ENCODE measurements around the gene ERI2. TPM values are rescaled to one million over a fixed set of nuclear protein-coding genes. Genes with fewer than 3 reads are reported as not detected.

ERI2 gene, protein sequence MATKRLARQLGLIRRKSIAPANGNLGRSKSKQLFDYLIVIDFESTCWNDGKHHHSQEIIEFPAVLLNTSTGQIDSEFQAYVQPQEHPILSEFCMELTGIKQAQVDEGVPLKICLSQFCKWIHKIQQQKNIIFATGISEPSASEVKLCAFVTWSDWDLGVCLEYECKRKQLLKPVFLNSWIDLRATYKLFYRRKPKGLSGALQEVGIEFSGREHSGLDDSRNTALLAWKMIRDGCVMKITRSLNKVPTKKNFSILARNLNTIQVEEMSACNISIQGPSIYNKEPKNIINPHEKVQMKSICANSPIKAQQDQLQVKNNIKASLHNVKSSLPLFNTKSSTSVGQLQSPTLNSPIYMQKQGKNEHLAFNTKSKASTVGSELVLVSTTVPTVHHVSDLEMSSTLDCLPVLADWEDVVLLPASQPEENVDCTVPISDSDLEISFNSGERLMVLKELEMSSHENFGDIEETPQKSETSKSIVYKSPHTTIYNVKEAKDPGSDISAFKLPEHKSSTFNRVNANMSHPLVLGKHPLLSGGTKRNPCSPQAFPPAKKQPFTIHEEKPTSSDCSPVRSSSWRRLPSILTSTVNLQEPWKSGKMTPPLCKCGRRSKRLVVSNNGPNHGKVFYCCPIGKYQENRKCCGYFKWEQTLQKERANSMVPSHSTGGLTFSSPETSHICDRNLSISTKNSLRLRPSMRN
- total RNA-seq (2014; rRNA removed; shearing (Covaris generic)) = 23.8 and 26.0 TPM in 2 replicates
- 19.1 and 26.6 TPM in 2 replicates for polyA plus RNA-seq (2015; cell fraction: cytosol; rRNA removed)
- polyA plus RNA-seq (2015; cell fraction: nucleus; rRNA removed) = 51.7 and 70.9 TPM in 2 replicates

DNA sequence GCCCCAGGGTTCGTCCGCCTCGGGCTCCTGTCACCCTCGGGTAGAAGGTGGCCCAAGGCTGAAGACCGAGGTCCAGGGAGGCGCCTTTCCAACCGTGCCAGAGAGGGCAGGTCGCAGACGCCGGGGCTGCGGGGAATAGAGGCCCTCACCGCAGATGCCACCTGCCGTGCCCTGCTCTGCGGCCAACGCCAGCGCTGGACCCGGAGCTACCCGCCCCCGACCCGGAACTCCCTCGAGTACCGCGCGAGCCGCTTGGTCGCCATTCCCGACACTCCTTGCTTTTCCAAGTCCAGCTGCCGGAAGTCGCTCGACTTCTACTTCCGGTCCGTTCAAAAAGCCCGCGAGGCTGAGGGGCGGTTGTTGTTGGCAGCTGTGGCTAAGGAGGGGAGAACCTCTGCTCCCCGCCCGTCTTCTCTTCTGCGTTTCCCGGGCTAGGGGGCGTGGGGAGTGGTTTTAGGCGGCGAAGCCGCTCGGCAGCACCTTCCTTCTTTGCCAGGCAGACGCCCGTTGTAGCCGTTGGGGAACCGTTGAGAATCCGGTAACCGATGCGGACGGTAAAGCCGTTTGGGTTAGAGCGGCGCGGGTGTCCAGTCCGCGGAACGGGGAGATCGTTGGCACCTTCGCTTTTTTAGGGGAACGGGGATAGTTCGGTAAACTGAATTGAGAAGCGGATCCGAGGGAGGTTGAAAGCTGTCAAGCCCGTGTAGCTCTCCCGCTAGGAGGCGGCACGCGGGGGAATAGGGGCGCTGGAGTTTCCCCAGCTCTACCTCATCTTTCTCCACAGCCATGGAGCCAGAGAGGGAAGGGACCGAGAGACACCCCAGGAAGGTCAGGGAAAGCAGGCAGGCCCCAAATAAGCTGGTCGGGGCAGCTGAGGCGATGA, at the start of gene ERI2, which contains the start of gene REXO5:
Gene ERI2, minus strand, starts transcription at position 305 of the 883 bp plus-strand sequence. Its CDS starts 42 bp downstream, at position 263.
Gene REXO5, plus strand, starts transcription at position 360 of the 883 bp plus-strand sequence. Its CDS starts 427 bp downstream, at position 787.
- peak; percentile 95 for DNase-seq (ENCODE audit: low read depth)

DNA sequence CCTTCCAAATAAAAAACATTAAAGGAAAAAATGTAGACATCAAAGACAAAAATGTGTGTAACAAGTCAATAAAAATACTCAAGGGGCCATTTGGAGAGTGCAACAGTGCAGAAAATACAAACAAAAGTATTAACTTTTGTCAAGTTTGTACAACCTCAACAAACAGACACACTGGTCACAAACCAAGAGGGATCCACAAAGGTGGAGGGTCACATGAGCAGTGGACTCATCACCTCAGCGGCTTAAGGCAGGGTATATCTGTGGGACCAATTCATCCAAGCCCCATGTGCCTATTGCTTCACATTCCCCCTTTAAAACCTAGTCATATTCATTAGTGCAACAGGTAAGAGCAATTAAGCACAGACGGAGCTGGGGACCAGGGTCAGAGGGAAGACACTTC, 48.7 kb upstream of the ERI2 start:
- DNase-seq (ENCODE audit: low read depth) = no peak

DNA sequence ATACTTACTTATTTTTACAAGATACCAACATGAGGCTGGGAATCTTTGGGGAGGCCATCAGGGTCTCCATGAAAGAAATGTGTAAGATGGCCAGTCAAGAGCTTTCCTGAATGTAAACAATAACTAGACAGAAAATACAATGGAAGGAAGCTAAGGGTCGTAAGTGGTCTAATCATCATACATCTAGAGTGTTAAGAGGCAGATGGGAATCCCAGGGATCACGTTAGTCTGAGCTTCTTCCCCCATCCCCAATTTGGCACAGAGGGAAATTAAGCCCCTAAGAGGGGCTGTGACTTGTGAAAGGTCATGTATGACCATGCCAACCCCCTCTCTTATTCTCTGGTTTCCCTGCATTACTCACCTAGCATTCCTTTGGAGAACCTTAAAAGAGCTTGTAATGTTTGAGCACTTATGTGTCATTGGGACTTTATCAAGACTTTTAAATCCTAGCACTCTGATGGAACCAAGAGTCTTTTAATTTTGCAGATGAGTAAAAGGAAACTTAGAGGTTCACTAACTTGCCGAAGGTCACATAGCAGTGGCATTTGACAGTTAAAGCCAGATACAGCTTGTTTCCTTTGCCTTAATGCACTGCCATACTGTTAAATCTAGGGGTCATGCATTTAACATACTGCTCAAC, 47.8 kb upstream of the ERI2 start:
- peak; percentile 34 for DNase-seq (ENCODE audit: low read depth)

DNA sequence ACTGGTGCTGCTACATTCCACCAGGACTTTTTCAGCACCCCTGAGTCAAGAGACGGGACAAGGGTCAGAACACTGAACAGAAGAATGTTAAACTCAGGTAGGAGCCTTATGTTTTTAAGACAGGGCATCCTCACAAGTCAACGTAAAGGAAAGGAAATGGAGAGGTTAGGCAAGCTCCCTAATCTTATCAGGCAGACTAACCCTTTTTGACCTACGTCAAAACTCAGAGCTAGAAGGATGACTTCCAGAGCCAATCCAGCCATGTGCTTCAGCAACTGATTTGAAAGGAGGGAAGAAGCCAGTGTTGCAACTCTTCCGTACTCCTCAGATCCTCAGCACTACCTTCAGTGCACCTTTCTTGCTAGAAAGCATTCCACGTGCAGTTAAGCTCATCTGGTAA, 46.9 kb upstream of the ERI2 start:
- DNase-seq (ENCODE audit: low read depth) = no peak

DNA sequence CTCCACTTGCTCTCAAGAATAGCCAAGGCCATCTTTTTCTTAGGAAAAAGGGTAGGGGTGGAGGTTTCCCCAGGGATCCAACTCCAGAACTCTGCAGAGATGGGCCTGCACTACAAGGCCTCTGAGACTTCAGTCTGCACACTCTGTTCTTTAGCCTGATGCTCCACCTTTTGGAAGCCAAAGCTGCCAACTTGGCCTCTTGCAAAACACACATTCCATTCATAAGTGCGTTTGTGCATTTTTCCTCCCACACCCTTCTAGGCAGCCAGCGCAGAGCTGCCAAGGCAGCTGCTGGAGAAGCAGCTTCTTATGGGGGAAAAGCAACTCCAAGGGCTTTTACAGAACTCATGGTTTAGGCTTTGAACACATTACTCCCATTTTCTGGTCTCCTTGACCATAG, 45.3 kb upstream of the ERI2 start:
- peak; percentile 75 for DNase-seq (ENCODE audit: low read depth)

DNA sequence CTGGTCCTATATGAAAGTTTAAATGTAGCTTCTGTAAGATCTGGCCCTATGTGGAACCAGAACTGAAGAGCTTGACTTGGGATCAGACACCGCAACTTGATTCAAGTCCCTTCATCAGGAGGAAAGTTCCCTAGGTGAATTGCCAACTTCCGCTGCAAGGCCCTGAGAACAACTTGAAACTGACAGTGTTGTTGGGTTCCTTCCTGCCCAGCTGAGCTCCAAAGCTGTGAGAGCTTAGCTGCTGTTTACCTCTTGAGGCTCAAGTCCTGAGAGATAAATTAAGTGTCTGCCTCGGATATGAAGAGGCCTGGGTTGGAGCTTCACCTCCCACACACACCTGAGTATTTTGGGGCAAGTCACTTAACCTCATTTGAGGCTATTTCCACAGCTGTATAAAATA, 44.7 kb upstream of the ERI2 start:
- no peak for DNase-seq (ENCODE audit: low read depth)

DNA sequence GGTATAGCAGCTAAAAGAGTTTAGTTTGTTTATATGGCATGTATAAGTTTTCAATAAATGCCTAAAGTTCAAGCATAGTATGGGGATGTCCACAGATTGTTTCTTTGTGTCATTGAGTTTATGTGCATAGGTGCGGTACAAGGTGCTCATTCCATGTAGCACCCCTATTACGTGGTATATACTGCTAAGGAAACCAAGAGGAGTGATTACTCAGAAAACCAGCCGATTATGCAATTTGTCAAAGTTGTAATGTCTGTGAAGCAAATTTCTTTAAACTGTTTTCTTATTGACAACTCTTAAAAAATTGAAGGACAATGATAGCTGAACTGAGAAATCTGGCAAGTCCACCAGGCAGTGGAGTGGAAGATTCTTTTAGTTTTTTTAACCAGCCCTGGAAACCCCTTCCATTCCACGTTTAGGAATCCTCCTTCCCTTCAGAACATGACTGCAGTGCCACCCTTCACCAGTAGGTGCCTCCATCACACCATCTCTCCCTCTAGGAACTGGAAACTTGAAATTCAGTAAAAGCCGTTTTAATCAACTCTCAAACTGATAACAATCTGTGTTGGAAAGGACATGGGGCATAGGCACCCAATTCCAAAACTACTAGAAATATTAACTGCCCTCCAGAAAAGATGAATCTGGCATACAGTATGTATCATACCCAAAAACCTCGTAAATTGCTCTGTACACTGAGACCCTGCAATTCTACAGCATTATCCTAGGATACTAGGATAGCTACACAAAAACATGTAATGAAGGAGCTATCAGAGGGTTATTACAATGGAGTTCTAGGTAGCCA, 43.5 kb upstream of the ERI2 start:
- DNase-seq (ENCODE audit: low read depth) = peak; percentile 62

DNA sequence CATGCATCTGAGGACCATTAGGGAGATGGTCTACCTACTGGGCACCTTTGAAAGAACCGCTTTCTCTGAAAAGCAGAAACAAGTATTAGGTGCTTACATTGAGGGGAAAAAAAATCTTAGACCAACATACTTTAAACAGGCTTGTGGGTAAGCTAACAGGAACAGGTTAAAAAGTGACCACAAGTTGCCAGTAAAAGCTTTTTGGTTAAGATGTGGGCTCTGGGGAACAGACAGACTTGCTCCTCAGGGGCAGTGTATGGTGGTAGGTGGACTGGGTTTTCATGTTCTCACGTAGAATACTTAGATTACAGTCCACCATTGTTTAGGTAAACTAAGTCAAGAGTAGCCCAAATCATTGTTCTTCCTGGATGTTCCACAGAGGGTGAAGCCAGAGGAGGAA, 41.3 kb upstream of the ERI2 start:
- DNase-seq (ENCODE audit: low read depth) = no peak

DNA sequence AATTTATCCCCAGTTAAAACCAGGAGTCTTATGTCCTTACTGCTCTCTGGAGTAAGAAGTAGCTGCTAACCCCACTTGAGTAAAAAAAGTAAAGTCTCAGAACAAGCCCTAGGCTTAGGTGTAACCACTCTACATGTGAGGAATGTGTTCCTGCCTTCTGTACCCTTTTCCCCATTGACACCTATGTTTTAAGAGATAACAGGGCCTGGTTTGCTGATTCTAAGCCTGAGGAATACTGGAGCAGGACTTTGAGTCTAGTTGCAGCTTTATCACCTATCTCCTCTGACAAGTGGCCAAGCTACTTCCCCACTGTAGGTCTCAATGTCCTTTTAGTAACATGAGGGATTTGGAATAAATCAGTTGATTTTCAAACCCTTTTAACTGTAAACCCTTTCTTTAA, 40.3 kb upstream of the ERI2 start:
- no peak for DNase-seq (ENCODE audit: low read depth)

DNA sequence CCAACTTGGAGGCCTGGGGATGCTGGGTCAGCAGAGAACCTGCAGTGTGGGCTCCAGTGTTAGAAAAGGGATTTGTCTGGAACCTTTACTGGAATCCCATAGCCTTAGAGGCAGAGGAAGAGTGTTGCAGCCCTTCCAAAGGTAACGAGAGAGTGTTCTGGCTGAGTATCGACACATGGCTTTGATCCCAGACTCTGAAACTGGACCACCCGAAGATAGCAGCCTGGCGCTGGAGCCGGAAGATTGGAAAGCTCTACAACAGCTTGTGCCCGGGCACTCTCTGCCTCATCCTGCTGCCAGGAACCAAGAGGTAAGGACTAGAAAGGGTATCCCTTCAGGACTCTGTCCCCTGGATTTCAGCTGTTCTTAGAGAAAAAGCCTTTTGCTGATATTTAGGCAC, 39.8 kb upstream of the ERI2 start:
- no peak for DNase-seq (ENCODE audit: low read depth)

DNA sequence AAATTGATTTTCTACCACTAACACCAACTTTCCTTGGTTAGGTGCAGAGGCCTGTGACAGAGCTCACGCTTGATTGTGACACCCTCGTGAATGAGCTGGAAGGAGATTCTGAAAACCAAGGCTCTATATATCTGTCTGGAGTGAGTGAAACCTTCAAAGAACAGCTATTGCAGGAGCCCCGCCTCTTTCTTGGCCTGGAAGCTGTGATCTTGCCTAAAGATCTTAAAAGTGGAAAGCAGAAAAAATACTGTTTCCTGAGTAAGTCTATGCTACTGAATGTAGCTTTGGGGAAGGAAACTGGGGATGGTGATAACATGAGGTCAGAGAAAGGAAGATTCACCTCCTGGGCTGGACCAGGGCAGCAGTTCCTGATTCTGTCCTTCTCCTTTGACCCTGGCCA, 38.3 kb upstream of the ERI2 start:
- no peak for DNase-seq (ENCODE audit: low read depth)

DNA sequence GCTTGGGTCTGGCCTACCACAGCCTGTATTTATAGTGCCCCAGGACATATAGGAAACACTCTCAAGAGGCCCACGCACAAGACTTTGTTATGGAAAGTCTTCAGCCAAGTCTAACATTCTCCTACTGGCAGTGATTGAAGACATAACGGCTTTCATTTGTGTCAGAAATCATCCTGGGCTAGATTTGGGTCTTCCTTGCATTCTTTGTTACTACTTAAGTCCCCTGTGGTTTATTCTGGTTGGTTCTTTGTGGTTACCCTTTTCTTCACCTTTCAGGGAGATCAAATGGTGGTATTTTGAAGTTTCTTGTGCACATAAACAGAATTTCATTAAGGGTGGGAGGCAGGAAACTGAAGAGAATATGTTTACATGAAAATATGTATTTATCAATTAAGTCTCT, 37.8 kb upstream of the ERI2 start:
- no peak for DNase-seq (ENCODE audit: low read depth)

DNA sequence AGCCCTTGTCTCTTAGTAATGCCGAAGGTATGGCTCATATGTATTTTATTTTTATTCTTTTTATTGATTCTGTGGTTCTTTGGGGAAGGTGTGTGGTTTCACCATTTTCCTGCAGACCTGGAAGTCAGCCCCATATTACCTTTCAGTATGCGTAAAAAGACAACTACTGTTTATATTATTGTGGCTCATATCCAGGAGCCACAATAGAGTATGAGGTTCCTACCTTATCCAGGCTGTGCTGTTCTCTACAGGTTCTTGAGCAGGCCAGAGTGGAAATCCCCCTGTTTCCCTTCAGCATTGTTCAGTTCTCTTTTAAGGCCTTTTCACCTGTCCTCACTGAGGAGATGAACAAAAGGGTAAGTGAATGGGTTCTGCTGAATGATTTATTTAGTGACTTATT, 33.2 kb upstream of the ERI2 start:
- no peak for DNase-seq (ENCODE audit: low read depth)

DNA sequence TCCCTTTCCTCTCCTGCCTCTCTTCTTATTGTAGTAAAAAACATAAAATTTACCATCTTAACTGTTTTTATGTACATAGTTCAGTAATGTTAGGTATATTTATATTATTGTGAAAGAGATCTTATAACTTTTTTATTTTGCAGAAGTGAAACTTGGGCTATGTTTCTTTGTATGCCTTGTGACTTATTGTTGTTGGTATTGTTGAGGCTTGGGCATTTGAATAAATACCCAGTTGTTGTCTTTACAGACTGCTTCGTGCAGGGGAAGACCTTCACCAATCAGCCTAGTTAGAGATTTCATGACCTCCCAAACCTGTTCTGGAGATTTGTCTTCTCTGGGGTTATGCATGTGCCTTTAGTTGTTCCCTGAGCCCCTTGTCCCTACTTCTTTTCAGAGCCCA, 32.0 kb upstream of the ERI2 start:
- DNase-seq (ENCODE audit: low read depth) = no peak

DNA sequence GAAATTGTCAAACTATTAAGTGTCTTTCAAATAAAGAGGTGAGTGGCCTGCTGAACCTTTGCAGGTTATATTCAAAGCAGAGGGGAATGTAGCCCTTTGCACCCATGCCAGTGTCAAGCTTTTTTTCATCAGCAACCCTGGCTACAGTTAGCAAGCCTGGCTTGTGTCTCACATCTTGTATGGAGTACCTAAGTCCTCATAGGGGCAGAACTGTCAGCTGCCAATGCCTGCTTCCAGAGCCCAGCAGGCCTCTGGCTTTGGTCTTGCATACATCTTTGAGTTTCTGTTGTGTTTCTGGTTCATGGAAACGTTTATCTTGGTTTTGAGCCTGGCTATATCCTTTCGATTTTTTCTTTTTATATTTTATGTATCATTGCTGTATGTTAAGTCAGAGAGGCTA, 26.8 kb upstream of the ERI2 start:
- no peak for DNase-seq (ENCODE audit: low read depth)

DNA sequence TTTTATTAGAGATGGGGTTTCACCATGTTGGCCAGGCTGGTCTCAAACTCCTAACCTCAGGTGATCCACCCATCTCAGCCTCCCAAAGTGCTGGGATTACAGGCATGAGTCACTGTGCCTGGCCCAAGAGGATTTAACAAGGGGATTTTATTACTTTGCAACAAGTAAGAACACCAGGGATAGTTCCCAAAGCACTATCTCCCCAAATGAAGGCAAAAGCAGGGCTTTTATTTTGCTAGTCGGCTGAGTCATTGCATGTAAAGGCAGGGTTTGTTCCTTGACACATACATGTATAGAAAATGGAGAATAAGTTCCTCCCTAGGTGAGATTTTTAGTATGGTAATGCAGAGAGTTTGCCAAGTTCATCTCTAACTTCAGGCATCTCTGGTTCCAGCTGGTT, 24.1 kb upstream of the ERI2 start:
- DNase-seq (ENCODE audit: low read depth) = peak; percentile 6

DNA sequence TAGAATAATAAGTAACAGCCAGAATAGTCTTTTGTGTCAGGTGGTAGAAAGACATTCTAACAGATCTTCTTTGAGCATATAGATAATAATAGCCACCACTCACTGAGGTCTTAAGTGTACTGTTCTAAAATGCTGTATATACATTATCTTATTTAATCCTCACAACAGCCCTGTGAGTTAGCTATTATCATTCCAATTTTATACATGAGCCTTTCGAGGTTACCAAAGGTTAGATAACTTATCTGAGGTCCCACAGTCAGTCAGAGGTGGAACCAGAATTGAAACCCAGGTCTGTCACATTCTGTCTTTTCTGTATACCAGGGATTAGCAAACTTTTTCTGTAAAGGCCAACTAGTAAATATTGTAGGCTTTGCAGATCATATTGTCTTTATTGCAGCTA, 23.3 kb upstream of the ERI2 start:
- no peak for DNase-seq (ENCODE audit: low read depth)

DNA sequence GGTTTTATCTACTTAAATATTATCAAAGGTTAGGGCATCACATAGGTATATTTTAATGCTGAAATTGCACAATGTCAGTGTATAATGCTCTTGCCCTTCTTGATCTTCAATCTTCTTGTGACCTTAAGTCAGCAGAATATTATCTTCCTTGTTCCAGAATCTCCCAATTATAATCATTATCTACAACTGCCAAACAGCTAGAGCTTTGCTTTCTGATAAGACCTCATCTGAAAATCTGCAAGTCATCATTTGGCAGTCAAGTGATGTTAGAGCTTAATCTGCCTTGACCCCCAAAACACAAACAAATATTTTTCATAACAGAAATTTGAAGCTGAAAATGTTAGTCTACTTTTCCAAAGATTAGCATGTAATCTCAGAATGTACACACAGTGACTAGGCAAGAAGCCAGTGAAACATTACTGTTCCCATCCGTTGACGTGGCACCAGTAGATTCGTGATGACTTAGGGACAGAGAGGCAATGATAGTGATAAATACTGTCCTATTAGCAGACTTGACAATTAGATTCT, 19.8 kb upstream of the ERI2 start:
- DNase-seq (ENCODE audit: low read depth) = no peak

DNA sequence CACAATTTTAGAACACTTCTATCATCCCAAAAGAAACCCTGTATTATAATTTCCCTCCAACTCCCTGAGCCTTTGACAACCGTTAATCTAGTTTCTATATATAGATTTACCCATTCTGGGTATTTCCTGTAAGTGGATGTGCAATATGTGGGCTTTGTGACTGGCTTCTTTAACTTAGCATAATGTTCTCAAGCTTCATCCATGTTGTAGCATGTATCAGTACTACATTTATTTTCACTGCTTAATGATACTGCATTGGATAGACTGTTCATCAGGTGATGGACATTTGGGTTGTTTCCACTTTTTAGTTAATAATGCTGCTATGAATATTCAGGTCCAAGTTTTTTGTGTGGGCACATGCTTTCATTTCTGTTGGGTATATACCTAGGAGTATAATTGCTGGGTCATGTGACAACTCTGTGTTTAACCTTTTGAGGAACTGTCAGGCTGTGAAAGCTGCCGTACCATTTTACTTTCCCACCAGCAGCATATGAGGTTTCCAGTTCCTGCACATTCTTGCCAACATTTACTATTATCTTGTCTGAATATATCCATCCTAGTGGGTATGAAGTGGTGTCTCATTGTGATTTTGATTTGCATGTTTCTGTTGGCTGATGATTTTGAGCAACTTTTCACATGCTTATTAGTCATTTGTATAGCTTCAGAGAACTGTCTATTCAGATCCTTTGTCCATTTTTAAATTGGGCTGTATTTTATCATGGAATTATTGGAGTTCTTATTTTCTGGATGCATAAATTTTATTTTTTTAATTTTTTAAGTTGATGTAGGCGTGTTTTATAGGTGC, 16.5 kb upstream of the ERI2 start:
- DNase-seq (ENCODE audit: low read depth) = no peak
